Mucosa of rectum (tissue), 2 donors: ENCODE measurements around the gene C16orf46.

ENCODE experiments used
- H3K27ac ChIP-seq, 2 donors: one replicate each; pipeline ENCODE4 v1.7.0; 2013; ENCODE audit warnings: inconsistent platforms in 2 of 2, low read depth in 2 of 2, low read length in 2 of 2
- H3K27me3 ChIP-seq, 2 donors: one replicate each; pipeline ENCODE4 v1.7.0; 2013; ENCODE audit warnings: low read length in 2 of 2; ENCODE audit not compliant: control insufficient read depth in 2 of 2, insufficient read depth in 2 of 2
- H3K36me3 ChIP-seq, 2 donors: one replicate each; pipeline ENCODE4 v1.7.0; 2013; ENCODE audit warnings: low read length in 2 of 2; ENCODE audit not compliant: control insufficient read depth in 2 of 2, insufficient read depth in 2 of 2
- H3K4me1 ChIP-seq, 2 donors: one replicate each; pipeline ENCODE4 v1.7.0; 2013; ENCODE audit warnings: low read length in 2 of 2, mild to moderate bottlenecking in 1 of 2; ENCODE audit not compliant: control insufficient read depth in 2 of 2, insufficient read depth in 2 of 2
- H3K4me3 ChIP-seq, 2 donors: one replicate each; pipeline ENCODE4 v1.7.0; 2013; ENCODE audit warnings: low read length in 2 of 2
- H3K9ac ChIP-seq, 2 donors: one replicate each; pipeline ENCODE4 v1.7.0; 2013; ENCODE audit warnings: low read length in 2 of 2, low read depth in 1 of 2, mild to moderate bottlenecking in 1 of 2
- H3K9me3 ChIP-seq, 2 donors: one replicate each; pipeline ENCODE4 v1.7.0; 2013; ENCODE audit warnings: low read length in 2 of 2; ENCODE audit not compliant: control insufficient read depth in 2 of 2
- donor health status: healthy.
- donor health status: Normal muscosa, but diverticular disease.

The C16orf46 gene

GRCh38 chr16:81076566-81077075, 417 bp downstream of the C16orf46 start:
- peak overlapping the region; percentile 93 to 94 for H3K4me3 ChIP-seq
- H3K9ac ChIP-seq = peak overlapping the region; percentile 74 to 97
- no peaks in the 10 kb centered on the region for H3K9me3 ChIP-seq
- no peaks in the 10 kb centered on the region for H3K27me3 ChIP-seq
- no peaks in the 10 kb centered on the region for H3K36me3 ChIP-seq
- peak overlapping the region; percentile 97 for H3K27ac ChIP-seq
- H3K4me1 ChIP-seq = peaks cover 2 to 6% of the 10 kb centered on the region in 2 donors

DNA sequence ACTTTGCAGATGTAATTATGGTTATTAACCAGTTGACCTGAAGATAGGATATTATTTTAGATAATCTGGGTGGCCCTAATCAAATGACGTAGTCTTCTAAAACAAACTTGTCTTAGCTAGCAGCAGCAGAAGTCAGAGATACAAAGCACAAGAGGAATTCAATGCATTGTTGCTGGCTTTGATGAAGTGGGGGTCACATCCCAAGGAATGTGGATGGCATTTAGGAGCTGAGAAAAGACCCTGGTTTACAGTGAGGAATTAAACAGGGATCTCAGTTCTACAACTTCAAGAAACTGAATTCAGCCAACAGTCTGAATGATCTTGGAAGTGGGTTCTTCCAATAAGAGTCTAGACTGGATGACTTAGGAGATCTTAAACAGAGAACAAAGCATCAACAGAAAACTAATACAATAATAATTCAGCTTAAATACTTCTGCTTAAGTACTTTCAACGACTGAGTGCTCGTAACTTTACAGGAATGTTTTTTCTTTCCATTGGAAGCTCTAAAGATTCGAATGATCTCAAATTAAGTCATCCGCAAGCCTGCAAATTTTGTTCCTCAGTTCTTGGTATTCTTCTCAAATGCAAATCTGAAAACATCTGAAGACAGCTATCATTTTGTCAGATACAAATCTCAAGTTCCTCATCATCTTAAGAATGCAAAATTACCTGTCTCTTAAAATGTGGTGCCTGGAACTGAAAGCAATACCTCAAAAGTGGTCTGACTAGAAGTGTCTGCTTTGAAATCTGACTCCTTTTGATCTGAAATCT, 3.3 kb downstream of the C16orf46 start:
- no peak overlapping the region for H3K9ac ChIP-seq
- no peak overlapping the region for H3K27ac ChIP-seq
- H3K9me3 ChIP-seq = no peaks in the 10 kb centered on the region
- no peaks in the 10 kb centered on the region for H3K27me3 ChIP-seq
- H3K4me1 ChIP-seq = peaks cover 2 to 6% of the 10 kb centered on the region in 2 donors
- H3K4me3 ChIP-seq = no peak overlapping the region
- H3K36me3 ChIP-seq = no peaks in the 10 kb centered on the region

GRCh38 chr16:81071805-81072204, 5.2 kb downstream of the C16orf46 start:
- H3K9ac ChIP-seq = no peak overlapping the region
- no peaks in the 10 kb centered on the region for H3K36me3 ChIP-seq
- H3K4me3 ChIP-seq = no peak overlapping the region
- H3K27ac ChIP-seq = no peak overlapping the region
- no peaks in the 10 kb centered on the region for H3K27me3 ChIP-seq
- peaks cover 2% of the 10 kb centered on the region in 2 donors for H3K4me1 ChIP-seq
- H3K9me3 ChIP-seq = no peaks in the 10 kb centered on the region

DNA sequence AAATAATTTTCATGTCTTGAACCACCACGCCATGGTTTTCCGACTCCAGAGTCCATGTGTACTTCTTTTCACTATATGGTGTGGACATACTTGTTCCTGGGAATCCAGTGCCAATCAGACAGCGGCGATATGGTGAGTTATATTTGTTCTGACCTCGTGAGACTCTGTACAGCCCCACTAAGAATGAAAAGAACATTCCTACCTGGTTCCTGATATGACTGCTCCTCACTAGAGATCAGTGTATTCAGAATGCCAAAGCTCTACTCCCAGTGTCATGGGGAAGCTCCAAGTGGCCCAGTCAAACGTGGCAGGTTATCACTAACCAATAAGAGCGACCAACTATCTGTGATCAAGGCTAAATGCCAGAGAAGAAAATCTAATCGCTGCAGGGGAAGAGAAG, 6.1 kb downstream of the C16orf46 start:
- H3K9me3 ChIP-seq = no peaks in the 10 kb centered on the region
- no peak overlapping the region for H3K9ac ChIP-seq
- no peaks in the 10 kb centered on the region for H3K36me3 ChIP-seq
- H3K4me3 ChIP-seq = no peak overlapping the region
- no peaks in the 10 kb centered on the region for H3K4me1 ChIP-seq
- no peaks in the 10 kb centered on the region for H3K27me3 ChIP-seq
- no peak overlapping the region for H3K27ac ChIP-seq

DNA sequence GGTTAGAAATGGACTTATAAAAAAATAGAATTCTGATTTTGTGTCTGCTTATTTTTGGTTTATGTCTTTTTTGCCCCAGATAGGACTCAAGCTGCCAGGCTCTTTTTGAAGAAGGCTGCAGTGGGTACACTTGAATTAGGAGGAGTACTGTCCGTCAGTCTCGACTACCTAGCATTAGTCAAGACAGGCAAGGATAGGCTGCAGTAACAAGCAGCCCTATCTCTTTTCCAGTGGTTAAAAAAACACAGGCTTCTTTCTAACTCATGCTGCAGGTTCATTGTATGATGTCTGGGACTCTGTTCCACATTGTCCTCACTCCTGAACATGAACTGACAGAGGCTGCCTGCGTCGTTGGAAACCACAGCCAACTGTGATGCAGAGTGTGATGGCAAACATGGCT, 8.0 kb downstream of the C16orf46 start:
- H3K9ac ChIP-seq = no peak overlapping the region
- H3K27ac ChIP-seq = no peak overlapping the region
- no peaks in the 10 kb centered on the region for H3K9me3 ChIP-seq
- no peak overlapping the region for H3K4me3 ChIP-seq
- H3K27me3 ChIP-seq = no peaks in the 10 kb centered on the region
- no peaks in the 10 kb centered on the region for H3K36me3 ChIP-seq
- H3K4me1 ChIP-seq = no peaks in the 10 kb centered on the region

- no peaks in the 10 kb centered on the region for H3K27me3 ChIP-seq
- H3K4me3 ChIP-seq = no peak overlapping the region
- H3K9me3 ChIP-seq = no peaks in the 10 kb centered on the region
- no peaks in the 10 kb centered on the region for H3K36me3 ChIP-seq
- no peaks in the 10 kb centered on the region for H3K4me1 ChIP-seq
- no peak overlapping the region for H3K9ac ChIP-seq
- no peak overlapping the region for H3K27ac ChIP-seq
Observed at GRCh38 chr16:81067166-81067565, 9.9 kb downstream of the C16orf46 start.

DNA sequence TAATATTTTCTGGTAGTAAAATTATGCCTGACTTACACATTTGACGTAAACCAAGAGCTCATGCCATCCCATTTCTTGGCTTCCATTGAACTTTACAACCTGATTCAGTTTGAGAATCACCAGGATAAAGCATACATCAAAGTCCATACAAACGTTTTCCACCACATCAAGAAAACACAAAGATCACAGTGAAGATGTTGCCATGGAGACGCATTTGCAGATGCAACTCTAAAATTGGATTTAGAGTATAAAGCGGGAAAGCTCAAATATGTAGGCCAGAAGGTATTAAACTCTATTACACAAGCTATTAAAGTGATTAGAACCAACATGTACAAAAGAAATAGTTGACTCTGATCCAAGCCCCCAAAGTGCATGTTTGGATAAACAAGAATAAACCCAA, 10.4 kb downstream of the C16orf46 start:
- H3K27ac ChIP-seq = no peak overlapping the region
- no peaks in the 10 kb centered on the region for H3K27me3 ChIP-seq
- H3K9me3 ChIP-seq = no peaks in the 10 kb centered on the region
- no peaks in the 10 kb centered on the region for H3K4me1 ChIP-seq
- no peaks in the 10 kb centered on the region for H3K36me3 ChIP-seq
- H3K4me3 ChIP-seq = no peak overlapping the region
- no peak overlapping the region for H3K9ac ChIP-seq

GRCh38 chr16:81061871-81062608, 15.0 kb downstream of the C16orf46 start:
- H3K4me3 ChIP-seq = no peak overlapping the region
- no peaks in the 10 kb centered on the region for H3K4me1 ChIP-seq
- H3K9ac ChIP-seq = no peak overlapping the region
- no peaks in the 10 kb centered on the region for H3K36me3 ChIP-seq
- no peak overlapping the region for H3K27ac ChIP-seq
- H3K9me3 ChIP-seq = no peaks in the 10 kb centered on the region
- H3K27me3 ChIP-seq = no peaks in the 10 kb centered on the region

DNA sequence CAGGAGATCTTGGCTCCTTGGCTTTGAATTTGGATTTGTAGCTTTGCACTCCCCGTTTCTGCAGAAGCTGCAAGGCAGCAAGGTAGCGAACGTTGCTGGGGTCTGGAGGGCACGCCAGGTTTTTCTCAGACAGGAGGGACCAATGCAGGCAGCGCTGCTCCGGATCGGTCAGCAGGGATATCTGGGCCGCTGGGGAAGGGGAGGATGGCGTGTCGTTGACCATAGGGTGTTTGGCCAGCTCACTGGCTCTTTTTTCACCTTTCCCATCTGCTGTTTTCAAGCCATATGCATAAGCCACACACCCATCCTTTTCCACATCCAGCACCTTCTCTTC, 15.8 kb downstream of the C16orf46 start:
- Histone ChIP-seq H3K36me3 (no peaks in the 10 kb centered on the region), H3K9me3 (no peaks in the 10 kb centered on the region), H3K27me3 (no peaks in the 10 kb centered on the region), H3K4me3 (no peak overlapping the region), H3K27ac (no peak overlapping the region), H3K4me1 (no peaks in the 10 kb centered on the region), H3K9ac (no peak overlapping the region)

DNA sequence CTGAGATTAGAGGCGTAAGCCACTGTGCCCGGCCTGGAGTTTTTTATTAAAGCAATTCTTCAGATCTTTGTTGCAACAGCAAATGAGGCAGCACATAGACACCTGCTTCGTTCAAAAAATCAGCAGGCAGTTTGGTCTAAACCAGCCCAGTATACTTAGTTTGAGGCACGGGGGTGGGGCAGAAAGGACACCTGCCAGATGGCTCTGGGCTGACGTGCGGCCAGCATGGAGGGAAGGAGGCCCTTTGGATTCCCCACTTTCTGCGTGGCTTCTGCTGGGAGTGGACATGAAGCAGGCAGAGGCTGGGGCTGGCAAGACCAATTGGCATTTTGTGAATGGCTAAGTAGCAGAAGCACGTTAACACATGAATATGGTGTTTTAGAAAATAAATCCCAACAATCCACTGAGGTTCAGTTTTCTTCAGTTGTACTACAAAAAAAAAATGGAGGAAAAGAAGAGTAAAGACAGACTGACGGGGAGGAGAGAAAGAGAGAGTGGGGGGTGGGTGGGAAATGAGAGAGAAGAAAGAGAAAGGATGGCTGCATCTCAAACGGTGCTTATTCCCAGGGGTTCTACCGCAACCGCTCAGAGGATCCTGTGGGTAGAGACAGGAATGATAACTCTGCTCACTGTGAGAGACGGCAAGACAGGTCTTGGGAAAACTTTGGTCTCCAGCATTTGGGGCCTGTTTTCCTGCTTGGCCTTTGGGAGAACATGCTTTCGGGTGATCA, 16.3 kb downstream of the C16orf46 start:
- Histone ChIP-seq H3K27me3 (no peaks in the 10 kb centered on the region), H3K27ac (no peak overlapping the region), H3K4me3 (no peak overlapping the region), H3K9ac (no peak overlapping the region), H3K9me3 (no peaks in the 10 kb centered on the region), H3K36me3 (no peaks in the 10 kb centered on the region), H3K4me1 (no peaks in the 10 kb centered on the region)
